ENCODE measurements around the gene BIVM. TPM values are rescaled to one million over a fixed set of nuclear protein-coding genes. Genes with fewer than 3 reads are reported as not detected.

Gene BIVM
- total and polyA plus RNA-seq, 2 of the 4 experiments (the other 2 are of a cell fraction), result 7.2 to 12.2 TPM

DNA sequence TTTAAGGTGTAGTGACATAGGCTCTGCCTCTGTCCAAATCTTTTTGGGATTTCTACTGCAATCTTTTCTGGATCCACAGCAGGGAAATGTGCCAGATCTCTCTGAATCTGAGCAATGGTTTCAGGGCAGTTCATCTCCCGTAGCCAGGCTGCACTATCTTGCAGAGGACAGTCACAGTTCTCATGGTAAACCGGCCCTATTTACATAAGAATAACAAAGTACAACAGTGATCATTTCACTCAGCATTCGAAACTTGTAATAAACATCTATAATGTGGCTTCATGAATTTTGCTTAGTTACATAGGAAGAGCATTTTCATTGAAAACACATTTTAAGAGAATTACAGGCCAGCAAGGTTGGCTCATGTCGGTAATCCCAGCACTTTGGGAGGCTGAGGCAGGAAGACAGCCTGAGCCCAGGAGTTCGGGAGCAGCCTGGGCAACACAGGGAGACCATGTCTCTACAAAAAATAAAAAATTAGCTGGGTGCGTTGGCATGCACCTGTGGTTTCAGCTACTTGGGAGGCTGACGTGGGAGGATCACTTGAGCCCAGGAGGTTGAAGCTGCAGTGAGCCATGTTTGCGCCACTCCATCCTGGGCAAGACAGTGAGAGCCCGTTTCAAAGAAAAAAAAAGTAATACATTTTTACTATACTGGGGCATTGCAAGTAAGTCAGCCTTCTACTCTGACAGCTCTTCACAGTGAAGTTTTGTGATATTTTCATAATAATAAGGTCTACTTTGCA lies 5.1 kb upstream of the BIVM start:
- Histone ChIP-seq H3K4me2 (ENCODE audit: low read depth, low read length) (no peak overlapping the region), H2AFZ (replicated peaks; ENCODE audit: low read length, poor library complexity) (no peak overlapping the region), H2BK5ac (ENCODE audit: low read depth, low read length, poor library complexity, severe bottlenecking) (no peak overlapping the region), H3K14ac (replicated peaks; ENCODE audit: low read depth, low read length) (no peak overlapping the region), H3K18ac (ENCODE audit: low read depth, low read length) (no peak overlapping the region), H3K36me3 (ENCODE audit: control insufficient read depth, insufficient read depth, low read length) (peaks cover 8% of the 10 kb centered on the region), H2BK120ac (ENCODE audit: low read depth, low read length) (no peak overlapping the region), H3K27me3 (ENCODE audit: control insufficient read depth, insufficient read depth, low read length) (no peaks in the 10 kb centered on the region), H4K5ac (ENCODE audit: low read depth, low read length) (no peak overlapping the region), H3K4me3 (ENCODE audit: insufficient read depth, low read depth, low read length) (no peak overlapping the region), H2BK15ac (ENCODE audit: low read depth, low read length) (no peak overlapping the region), H4K91ac (ENCODE audit: insufficient read depth, low read depth, low read length) (no peak overlapping the region), H2AK9ac (replicated peaks; ENCODE audit: low read depth, low read length, poor library complexity) (no peak overlapping the region), H3K4me1 (ENCODE audit: control insufficient read depth, insufficient read depth, low read length) (no peaks in the 10 kb centered on the region), H3K9me1 (ENCODE audit: insufficient read depth, low read length) (no peaks in the 10 kb centered on the region), H3K27ac (ENCODE audit: insufficient read depth, low read length) (no peak overlapping the region), H2AK5ac (ENCODE audit: low read depth, low read length) (no peak overlapping the region), H4K20me1 (ENCODE audit: insufficient read depth, low read length) (no peaks in the 10 kb centered on the region), H3K56ac (ENCODE audit: extremely low read depth, insufficient read depth, low read length) (no peak overlapping the region), H3K9ac (ENCODE audit: low read depth, low read length) (no peak overlapping the region), H3K79me1 (ENCODE audit: low read depth in 1 of 2, low read length in 2 of 2) (peaks cover 4 to 8% of the 10 kb centered on the region in 2 experiments), H3K9me3 (ENCODE audit: control insufficient read depth, insufficient read depth, low read length) (no peaks in the 10 kb centered on the region), H2BK20ac (ENCODE audit: low read depth, low read length) (no peak overlapping the region), H3K4ac (ENCODE audit: low read depth, low read length) (no peak overlapping the region), H3K23ac (ENCODE audit: low read depth, low read length) (no peak overlapping the region), H4K8ac (ENCODE audit: low read depth in 2 of 2, low read length in 2 of 2) (no peak overlapping the region)
- ATAC-seq (ENCODE audit: low read depth) (no peak), DNase-seq (no peak)
- WGBS, 2 experiments (ENCODE audit: extremely low coverage in 2 of 2, insufficient read length in 1 of 2), result 90% methylated on average over 2 of the region's 9 CpGs; no CpG with 5 or more reads in 1 of the 2 experiments
- BruUV-seq (replicated peaks), result no TSS peak
- ChIA-PET CTCF (no interaction called here), POLR2A (ENCODE audit: unreplicated experiment) (no interaction called here)
- in situ Hi-C loops (cut with MboI; ENCODE audit: low sequenced_read_pairs) (no loop called here), intact Hi-C loops (cut with micrococcal nuclease) (no loop called here), dilution Hi-C loops (cut with HindIII; ENCODE audit: low sequenced_read_pairs, unreplicated experiment) (no loop called here)
- TF ChIP-seq, protein P1, sequence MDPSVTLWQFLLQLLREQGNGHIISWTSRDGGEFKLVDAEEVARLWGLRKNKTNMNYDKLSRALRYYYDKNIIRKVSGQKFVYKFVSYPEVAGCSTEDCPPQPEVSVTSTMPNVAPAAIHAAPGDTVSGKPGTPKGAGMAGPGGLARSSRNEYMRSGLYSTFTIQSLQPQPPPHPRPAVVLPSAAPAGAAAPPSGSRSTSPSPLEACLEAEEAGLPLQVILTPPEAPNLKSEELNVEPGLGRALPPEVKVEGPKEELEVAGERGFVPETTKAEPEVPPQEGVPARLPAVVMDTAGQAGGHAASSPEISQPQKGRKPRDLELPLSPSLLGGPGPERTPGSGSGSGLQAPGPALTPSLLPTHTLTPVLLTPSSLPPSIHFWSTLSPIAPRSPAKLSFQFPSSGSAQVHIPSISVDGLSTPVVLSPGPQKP (IDR thresholded peaks at IDR 0.05; ENCODE audit: borderline replicate concordance, low read depth, low read length), result no peak
- TF ChIP-seq NFE2L2 (IDR thresholded peaks at IDR 0.05; ENCODE audit: low read depth, low read length) (no peak), RAD21 (IDR thresholded peaks at IDR 0.05; ENCODE audit: low read length) (no peak), FOS (IDR thresholded peaks at IDR 0.05; ENCODE audit: low read depth, low read length) (no peak), POLR2A (IDR thresholded peaks at IDR 0.05; ENCODE audit: low read depth, low read length) (no peak), MXI1 (IDR thresholded peaks at IDR 0.05; ENCODE audit: borderline replicate concordance, low read depth, low read length) (no peak), CEBPB (IDR thresholded peaks at IDR 0.05; ENCODE audit: low read depth, low read length) (no peak), SMC3 (IDR thresholded peaks at IDR 0.05; ENCODE audit: low read depth, low read length) (no peak), MAZ (IDR thresholded peaks at IDR 0.05; ENCODE audit: borderline replicate concordance, low read depth, low read length) (no peak), MAFK (IDR thresholded peaks at IDR 0.05; ENCODE audit: low read depth, low read length) (no peak), RCOR1 (IDR thresholded peaks at IDR 0.05; ENCODE audit: insufficient replicate concordance, low read length) (no peak), CHD1 (IDR thresholded peaks at IDR 0.05; ENCODE audit: low read depth, low read length) (no peak), RFX5 (IDR thresholded peaks at IDR 0.05; ENCODE audit: low read depth, low read length) (no peak), BHLHE40 (IDR thresholded peaks at IDR 0.05; ENCODE audit: low read depth, low read length) (no peak)
- TF ChIP-seq, protein P2, sequence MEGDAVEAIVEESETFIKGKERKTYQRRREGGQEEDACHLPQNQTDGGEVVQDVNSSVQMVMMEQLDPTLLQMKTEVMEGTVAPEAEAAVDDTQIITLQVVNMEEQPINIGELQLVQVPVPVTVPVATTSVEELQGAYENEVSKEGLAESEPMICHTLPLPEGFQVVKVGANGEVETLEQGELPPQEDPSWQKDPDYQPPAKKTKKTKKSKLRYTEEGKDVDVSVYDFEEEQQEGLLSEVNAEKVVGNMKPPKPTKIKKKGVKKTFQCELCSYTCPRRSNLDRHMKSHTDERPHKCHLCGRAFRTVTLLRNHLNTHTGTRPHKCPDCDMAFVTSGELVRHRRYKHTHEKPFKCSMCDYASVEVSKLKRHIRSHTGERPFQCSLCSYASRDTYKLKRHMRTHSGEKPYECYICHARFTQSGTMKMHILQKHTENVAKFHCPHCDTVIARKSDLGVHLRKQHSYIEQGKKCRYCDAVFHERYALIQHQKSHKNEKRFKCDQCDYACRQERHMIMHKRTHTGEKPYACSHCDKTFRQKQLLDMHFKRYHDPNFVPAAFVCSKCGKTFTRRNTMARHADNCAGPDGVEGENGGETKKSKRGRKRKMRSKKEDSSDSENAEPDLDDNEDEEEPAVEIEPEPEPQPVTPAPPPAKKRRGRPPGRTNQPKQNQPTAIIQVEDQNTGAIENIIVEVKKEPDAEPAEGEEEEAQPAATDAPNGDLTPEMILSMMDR (conservative IDR thresholded peaks at IDR 0.05; ENCODE audit: low read depth, low read length), result no peak
- TF ChIP-seq, protein P3, sequence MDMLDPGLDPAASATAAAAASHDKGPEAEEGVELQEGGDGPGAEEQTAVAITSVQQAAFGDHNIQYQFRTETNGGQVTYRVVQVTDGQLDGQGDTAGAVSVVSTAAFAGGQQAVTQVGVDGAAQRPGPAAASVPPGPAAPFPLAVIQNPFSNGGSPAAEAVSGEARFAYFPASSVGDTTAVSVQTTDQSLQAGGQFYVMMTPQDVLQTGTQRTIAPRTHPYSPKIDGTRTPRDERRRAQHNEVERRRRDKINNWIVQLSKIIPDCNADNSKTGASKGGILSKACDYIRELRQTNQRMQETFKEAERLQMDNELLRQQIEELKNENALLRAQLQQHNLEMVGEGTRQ (IDR thresholded peaks at IDR 0.05; ENCODE audit: low read depth, low read length), result no peak
